DND-41 (cell line): ENCODE measurements around the gene GSTM1.

Experiments
- ATAC-seq: fragments of 200-7000 bp; cut with Tn5 transposase; 3 replicates; pipeline ENCODE4 v1.9.1; 2021; ENCODE audit warnings: low read depth; ENCODE audit not compliant: insufficient read depth
- DNase-seq: peaks from one replicate; pipeline ENCODE4 v3.0.0-alpha.2; 2020
- H2AFZ ChIP-seq: 2 replicates; pipeline ENCODE4 v1.6.0; 2012; ENCODE audit warnings: low read depth, low read length
- H3K27ac ChIP-seq: 2 replicates; pipeline ENCODE4 v1.5.1; 2012; ENCODE audit warnings: low read length, inconsistent platforms
- H3K27me3 ChIP-seq: fragments of 200-600 bp; sonication (generic); 2 replicates; pipeline ENCODE4 v1.6.0; 2012; ENCODE audit warnings: low read length, mild to moderate bottlenecking, inconsistent platforms; ENCODE audit not compliant: insufficient read depth, poor library complexity
- H3K36me3 ChIP-seq: 2 replicates; pipeline ENCODE4 v1.5.1; 2012; ENCODE audit warnings: low read length, inconsistent platforms; ENCODE audit not compliant: insufficient read depth
- H3K4me1 ChIP-seq: 2 replicates; pipeline ENCODE4 v1.5.1; 2012; ENCODE audit warnings: mild to moderate bottlenecking, low read length; ENCODE audit not compliant: insufficient read depth
- H3K4me2 ChIP-seq: 2 replicates; pipeline ENCODE4 v1.6.0; 2012; ENCODE audit warnings: mild to moderate bottlenecking, moderate library complexity, low read length, inconsistent platforms; ENCODE audit not compliant: insufficient read depth
- H3K4me3 ChIP-seq, 2 experiments: fragments of 200-600 bp in 1 of 2; shearing (Covaris generic) in 1 of 2; 2 replicates each; pipeline ENCODE4 v1.5.1; 2012 to 2016; ENCODE audit warnings: inconsistent platforms in 2 of 2, low read length in 2 of 2, mild to moderate bottlenecking in 2 of 2, low read depth in 1 of 2, moderate library complexity in 1 of 2
- H3K79me2 ChIP-seq: 2 replicates; pipeline ENCODE4 v1.6.0; 2012; ENCODE audit warnings: low read length, inconsistent platforms; ENCODE audit not compliant: insufficient read depth
- H3K9ac ChIP-seq: 2 replicates; pipeline ENCODE4 v1.6.0; 2012; ENCODE audit warnings: low read depth, mild to moderate bottlenecking, inconsistent platforms, low read length, moderate library complexity
- H3K9me3 ChIP-seq: 2 replicates; pipeline ENCODE4 v1.5.1; 2012; ENCODE audit warnings: low read length, moderate library complexity, mild to moderate bottlenecking, inconsistent platforms; ENCODE audit not compliant: insufficient read depth, severe bottlenecking
- H4K20me1 ChIP-seq: 2 replicates; pipeline ENCODE4 v1.6.0; 2012; ENCODE audit warnings: low read length; ENCODE audit not compliant: insufficient read depth
- EZH2 ChIP-seq: IDR thresholded peaks from 3 replicates; pipeline ENCODE4 v1.6.1; 2012; ENCODE audit warnings: borderline replicate concordance, low read depth, mild to moderate bottlenecking, moderate library complexity, low read length, inconsistent platforms; ENCODE audit not compliant: severe bottlenecking
- TF ChIP-seq, protein P1 (sequence below): IDR thresholded peaks from 2 replicates; pipeline ENCODE4 v1.5.1; 2012; ENCODE audit warnings: borderline replicate concordance, low read length, moderate library complexity, mild to moderate bottlenecking; ENCODE audit not compliant: poor library complexity, severe bottlenecking; ENCODE audit errors: extremely low read depth

GSTM1 gene

DNA sequence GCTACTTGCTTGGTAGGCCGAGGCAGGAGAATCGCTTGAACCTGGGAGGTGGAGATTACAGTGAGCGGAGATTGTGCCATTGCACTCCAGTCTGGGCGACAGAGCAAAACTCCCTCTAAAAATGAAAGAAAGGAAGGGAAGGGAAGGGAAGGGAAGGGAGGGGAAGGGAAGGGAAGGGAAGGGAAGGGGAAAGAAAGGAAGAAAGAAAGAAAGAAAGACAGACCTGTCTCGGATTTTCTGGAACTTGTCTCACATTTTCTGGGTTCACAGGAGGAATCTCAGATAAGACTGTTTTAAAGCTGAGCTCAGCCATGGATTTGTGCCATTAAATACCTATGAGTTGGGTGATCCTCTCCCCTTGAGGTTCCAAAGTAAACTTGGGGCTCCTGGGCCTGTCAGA is 37.3 kb downstream of the GSTM1 start:
- Histone ChIP-seq H3K4me2 (no peak overlapping the region), H3K27ac (no peak overlapping the region), H3K4me1 (no peaks in the 10 kb centered on the region), H3K9me3 (no peaks in the 10 kb centered on the region), H2AFZ (no peak overlapping the region), H3K9ac (no peak overlapping the region), H3K36me3 (no peaks in the 10 kb centered on the region), H3K4me3 (no peak overlapping the region), H3K79me2 (no peaks in the 10 kb centered on the region), H3K27me3 (peaks cover 19% of the 10 kb centered on the region), H4K20me1 (no peaks in the 10 kb centered on the region)
- ATAC-seq, result no peak
- TF ChIP-seq, protein P1, sequence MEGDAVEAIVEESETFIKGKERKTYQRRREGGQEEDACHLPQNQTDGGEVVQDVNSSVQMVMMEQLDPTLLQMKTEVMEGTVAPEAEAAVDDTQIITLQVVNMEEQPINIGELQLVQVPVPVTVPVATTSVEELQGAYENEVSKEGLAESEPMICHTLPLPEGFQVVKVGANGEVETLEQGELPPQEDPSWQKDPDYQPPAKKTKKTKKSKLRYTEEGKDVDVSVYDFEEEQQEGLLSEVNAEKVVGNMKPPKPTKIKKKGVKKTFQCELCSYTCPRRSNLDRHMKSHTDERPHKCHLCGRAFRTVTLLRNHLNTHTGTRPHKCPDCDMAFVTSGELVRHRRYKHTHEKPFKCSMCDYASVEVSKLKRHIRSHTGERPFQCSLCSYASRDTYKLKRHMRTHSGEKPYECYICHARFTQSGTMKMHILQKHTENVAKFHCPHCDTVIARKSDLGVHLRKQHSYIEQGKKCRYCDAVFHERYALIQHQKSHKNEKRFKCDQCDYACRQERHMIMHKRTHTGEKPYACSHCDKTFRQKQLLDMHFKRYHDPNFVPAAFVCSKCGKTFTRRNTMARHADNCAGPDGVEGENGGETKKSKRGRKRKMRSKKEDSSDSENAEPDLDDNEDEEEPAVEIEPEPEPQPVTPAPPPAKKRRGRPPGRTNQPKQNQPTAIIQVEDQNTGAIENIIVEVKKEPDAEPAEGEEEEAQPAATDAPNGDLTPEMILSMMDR, result no peak
- TF ChIP-seq EZH2, result no peak
- no peak for DNase-seq

DNA sequence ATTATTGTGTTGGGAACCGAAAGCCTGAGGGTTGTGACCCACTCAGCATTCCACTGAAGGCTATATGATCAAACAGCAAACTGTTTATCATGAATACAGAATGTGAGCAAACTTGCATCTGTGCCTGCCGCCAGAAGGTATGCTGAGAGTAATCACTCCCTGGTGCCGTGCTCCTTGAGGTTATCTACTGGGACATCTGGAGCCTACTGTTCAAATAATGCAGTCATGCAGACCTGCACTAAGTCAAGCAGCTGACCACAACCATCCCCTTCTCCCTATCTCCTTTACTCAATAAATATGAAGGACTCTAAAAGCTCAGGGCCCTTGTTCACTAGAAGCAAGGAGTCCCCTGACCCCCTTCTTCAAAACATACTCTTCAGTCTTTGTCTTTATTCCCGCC is 37.9 kb downstream of the GSTM1 start:
- Histone ChIP-seq H3K9ac (no peak overlapping the region), H4K20me1 (no peaks in the 10 kb centered on the region), H3K4me2 (no peak overlapping the region), H3K9me3 (no peaks in the 10 kb centered on the region), H2AFZ (no peak overlapping the region), H3K27ac (no peak overlapping the region), H3K4me3 (no peak overlapping the region), H3K79me2 (no peaks in the 10 kb centered on the region), H3K36me3 (no peaks in the 10 kb centered on the region), H3K27me3 (peaks cover 19% of the 10 kb centered on the region), H3K4me1 (no peaks in the 10 kb centered on the region)
- DNase-seq, result no peak
- no peak for TF ChIP-seq EZH2
- TF ChIP-seq, protein P1, result no peak
- ATAC-seq, result no peak

DNA sequence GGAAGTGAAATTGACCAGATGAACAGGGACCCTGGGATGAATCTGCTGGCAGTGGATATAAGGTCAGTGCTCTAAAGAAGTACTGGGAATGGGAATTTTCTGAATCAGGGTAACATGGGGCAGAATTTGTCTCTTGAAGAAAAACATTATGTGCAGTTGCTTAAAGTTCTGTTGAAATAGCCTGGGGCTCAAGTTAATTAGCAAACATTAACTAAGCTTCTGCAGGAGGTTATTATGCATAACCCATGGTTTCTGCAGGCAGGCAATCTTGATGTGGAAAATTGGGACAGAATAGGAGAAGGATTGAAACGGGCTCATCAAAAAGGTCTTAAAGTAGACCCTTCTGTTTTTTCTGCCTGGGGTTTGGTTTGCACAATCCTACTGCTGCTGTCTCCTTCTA is 38.4 kb downstream of the GSTM1 start:
- no peak for DNase-seq
- H3K4me3 ChIP-seq, result no peak overlapping the region
- H3K36me3 ChIP-seq, result no peaks in the 10 kb centered on the region
- H3K9me3 ChIP-seq, result no peaks in the 10 kb centered on the region
- no peak overlapping the region for H2AFZ ChIP-seq
- TF ChIP-seq EZH2, result no peak
- TF ChIP-seq, protein P1, result no peak
- no peak for ATAC-seq
- no peaks in the 10 kb centered on the region for H3K79me2 ChIP-seq
- no peaks in the 10 kb centered on the region for H3K4me1 ChIP-seq
- no peak overlapping the region for H3K9ac ChIP-seq
- H4K20me1 ChIP-seq, result no peaks in the 10 kb centered on the region
- no peak overlapping the region for H3K27ac ChIP-seq
- H3K27me3 ChIP-seq, result peaks cover 17% of the 10 kb centered on the region
- H3K4me2 ChIP-seq, result no peak overlapping the region
